ENCODE results near the gene ACTA1.

- TF ChIP-seq POLR2A (IDR thresholded peaks at IDR 0.05; ENCODE audit: low read length): no peak
- no peak for TF ChIP-seq GATA1 (IDR thresholded peaks at IDR 0.05; ENCODE audit: low read depth, low read length)
These were observed 48.6 kb upstream of the ACTA1 start for GRCh38 chr1:229482511-229482910.

Data from erythroblast (primary cell).